ENCODE results near the gene TCHHL1. TPM values are rescaled to one million over a fixed set of nuclear protein-coding genes. Genes with fewer than 3 reads are reported as not detected.

TCHHL1 gene
- total and polyA plus RNA-seq, 9 of the 15 experiments (the other 6 are each of a cell fraction or from before 2014, with no cell fraction given): not detected

- TF ChIP-seq, protein P1, sequence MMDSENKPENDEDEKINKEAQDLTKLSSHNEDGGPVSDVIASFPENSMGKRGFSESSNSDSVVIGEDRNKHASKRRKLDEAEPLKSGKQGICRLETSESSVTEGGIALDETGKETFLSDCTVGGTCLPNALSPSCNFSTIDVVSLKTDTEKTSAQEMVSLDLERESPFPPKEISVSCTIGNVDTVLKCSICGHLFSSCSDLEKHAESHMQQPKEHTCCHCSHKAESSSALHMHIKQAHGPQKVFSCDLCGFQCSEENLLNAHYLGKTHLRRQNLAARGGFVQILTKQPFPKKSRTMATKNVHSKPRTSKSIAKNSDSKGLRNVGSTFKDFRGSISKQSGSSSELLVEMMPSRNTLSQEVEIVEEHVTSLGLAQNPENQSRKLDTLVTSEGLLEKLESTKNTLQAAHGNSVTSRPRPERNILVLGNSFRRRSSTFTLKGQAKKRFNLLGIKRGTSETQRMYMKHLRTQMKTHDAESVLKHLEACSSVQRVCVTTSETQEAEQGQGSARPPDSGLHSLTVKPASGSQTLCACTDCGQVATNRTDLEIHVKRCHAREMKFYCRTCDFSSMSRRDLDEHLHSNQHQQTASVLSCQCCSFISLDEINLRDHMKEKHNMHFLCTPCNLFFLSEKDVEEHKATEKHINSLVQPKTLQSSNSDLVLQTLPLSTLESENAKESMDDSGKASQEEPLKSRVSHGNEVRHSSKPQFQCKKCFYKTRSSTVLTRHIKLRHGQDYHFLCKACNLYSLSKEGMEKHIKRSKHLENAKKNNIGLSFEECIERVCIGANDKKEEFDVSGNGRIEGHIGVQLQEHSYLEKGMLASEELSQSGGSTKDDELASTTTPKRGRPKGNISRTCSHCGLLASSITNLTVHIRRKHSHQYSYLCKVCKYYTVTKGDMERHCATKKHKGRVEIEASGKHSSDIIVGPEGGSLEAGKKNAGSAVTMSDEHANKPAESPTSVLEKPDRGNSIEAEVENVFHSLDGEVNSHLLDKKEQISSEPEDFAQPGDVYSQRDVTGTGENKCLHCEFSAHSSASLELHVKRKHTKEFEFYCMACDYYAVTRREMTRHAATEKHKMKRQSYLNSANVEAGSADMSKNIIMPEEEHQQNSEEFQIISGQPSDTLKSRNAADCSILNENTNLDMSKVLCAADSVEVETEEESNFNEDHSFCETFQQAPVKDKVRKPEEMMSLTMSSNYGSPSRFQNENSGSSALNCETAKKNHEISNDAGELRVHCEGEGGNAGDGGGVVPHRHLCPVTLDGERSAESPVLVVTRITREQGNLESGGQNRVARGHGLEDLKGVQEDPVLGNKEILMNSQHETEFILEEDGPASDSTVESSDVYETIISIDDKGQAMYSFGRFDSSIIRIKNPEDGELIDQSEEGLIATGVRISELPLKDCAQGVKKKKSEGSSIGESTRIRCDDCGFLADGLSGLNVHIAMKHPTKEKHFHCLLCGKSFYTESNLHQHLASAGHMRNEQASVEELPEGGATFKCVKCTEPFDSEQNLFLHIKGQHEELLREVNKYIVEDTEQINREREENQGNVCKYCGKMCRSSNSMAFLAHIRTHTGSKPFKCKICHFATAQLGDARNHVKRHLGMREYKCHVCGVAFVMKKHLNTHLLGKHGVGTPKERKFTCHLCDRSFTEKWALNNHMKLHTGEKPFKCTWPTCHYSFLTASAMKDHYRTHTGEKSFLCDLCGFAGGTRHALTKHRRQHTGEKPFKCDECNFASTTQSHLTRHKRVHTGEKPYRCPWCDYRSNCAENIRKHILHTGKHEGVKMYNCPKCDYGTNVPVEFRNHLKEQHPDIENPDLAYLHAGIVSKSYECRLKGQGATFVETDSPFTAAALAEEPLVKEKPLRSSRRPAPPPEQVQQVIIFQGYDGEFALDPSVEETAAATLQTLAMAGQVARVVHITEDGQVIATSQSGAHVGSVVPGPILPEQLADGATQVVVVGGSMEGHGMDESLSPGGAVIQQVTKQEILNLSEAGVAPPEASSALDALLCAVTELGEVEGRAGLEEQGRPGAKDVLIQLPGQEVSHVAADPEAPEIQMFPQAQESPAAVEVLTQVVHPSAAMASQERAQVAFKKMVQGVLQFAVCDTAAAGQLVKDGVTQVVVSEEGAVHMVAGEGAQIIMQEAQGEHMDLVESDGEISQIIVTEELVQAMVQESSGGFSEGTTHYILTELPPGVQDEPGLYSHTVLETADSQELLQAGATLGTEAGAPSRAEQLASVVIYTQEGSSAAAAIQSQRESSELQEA (IDR thresholded peaks at IDR 0.05; ENCODE audit: low read depth): no peak
- no peak for TF ChIP-seq BMI1 (IDR thresholded peaks at IDR 0.05; ENCODE audit: low read length)
- TF ChIP-seq NFXL1 (CRISPR knock-in tag; IDR thresholded peaks at IDR 0.05): no peak
- TF ChIP-seq NONO (IDR thresholded peaks at IDR 0.05; ENCODE audit: low read depth in 2 of 2, low read length in 1 of 2): no peak; a peak in 1 of 4 replicates
- TF ChIP-seq KDM2B (CRISPR knock-in tag; IDR thresholded peaks at IDR 0.05): no peak
- TF ChIP-seq CAMTA2 (CRISPR knock-in tag; conservative IDR thresholded peaks at IDR 0.05): no peak
- TF ChIP-seq ZNF583 (CRISPR knock-in tag; IDR thresholded peaks at IDR 0.05): no peak
- TF ChIP-seq ZNF175 (CRISPR knock-in tag; IDR thresholded peaks at IDR 0.05; ENCODE audit: low read depth): no peak
- no peak for TF ChIP-seq HSF4 (CRISPR knock-in tag; IDR thresholded peaks at IDR 0.05; ENCODE audit: borderline replicate concordance)
- no peak for TF ChIP-seq ZNF263 (CRISPR knock-in tag; IDR thresholded peaks at IDR 0.05; ENCODE audit: borderline replicate concordance)
- peak; percentile 66; the same call in 1 of the 2 replicates for TF ChIP-seq MYC (IDR thresholded peaks at IDR 0.05; ENCODE audit: low read depth, low read length)
- no peak for TF ChIP-seq MYC (CRISPR knock-in tag; IDR thresholded peaks at IDR 0.05; ENCODE audit: borderline replicate concordance, low read depth)
- no peak for TF ChIP-seq PHF21A (IDR thresholded peaks at IDR 0.05; ENCODE audit: borderline replicate concordance, low read depth)
- peak; percentile 79 to 83 for TF ChIP-seq NRF1 (conservative IDR thresholded peaks at IDR 0.05 in 1 of 2, IDR thresholded peaks at IDR 0.05 in 1 of 2)
- peak; percentile 77 for TF ChIP-seq MAX (CRISPR knock-in tag; IDR thresholded peaks at IDR 0.05)
- peak in 1 of 2 experiments; percentile 51; a peak in 1 of 4 replicates for TF ChIP-seq TRIM24 (IDR thresholded peaks at IDR 0.05)
- TF ChIP-seq TAL1 (IDR thresholded peaks at IDR 0.05): 0 out of 2 replicates have a peak, but pooled peaks have one; percentile 5
- TF ChIP-seq RNF2 (IDR thresholded peaks at IDR 0.05): peak; percentile 85
These were observed 41.0 kb downstream of the TCHHL1 start (continued) for GRCh38 chr1:152047730-152048415.
